KOPT-K1 (cell line): Measurements from ENCODE around the gene CRACR2B.

Experiments used
- H3K27ac ChIP-seq: fragments of 200-600 bp; sonication (generic); 2 replicates; pipeline ENCODE4 v1.5.1; 2016; ENCODE audit warnings: antibody characterized with exemption, mild to moderate bottlenecking, low read depth, low read length; ENCODE audit not compliant: poor library complexity, severe bottlenecking
- H3K36me3 ChIP-seq: fragments of 200-600 bp; sonication (generic); 2 replicates; pipeline ENCODE4 v1.5.1; 2017; ENCODE audit warnings: antibody characterized with exemption, mild to moderate bottlenecking, low read length, moderate library complexity; ENCODE audit not compliant: insufficient read depth
- H3K9me3 ChIP-seq: fragments of 200-600 bp; sonication (generic); 2 replicates; pipeline ENCODE4 v1.5.1; 2017; ENCODE audit warnings: antibody characterized with exemption, low read length, mild to moderate bottlenecking; ENCODE audit not compliant: insufficient read depth, poor library complexity, severe bottlenecking

Gene CRACR2B

GRCh38 chr11:827897-828192, at the start of gene CRACR2B:
Gene CRACR2B, plus strand, starts transcription at chr11:827919. Its CDS starts 689 bp downstream, at chr11:828608.
- H3K36me3 ChIP-seq = peaks cover 20% of the 10 kb centered on the region; the same call in 1 of the 2 replicates
- H3K9me3 ChIP-seq = no peaks in the 10 kb centered on the region
- H3K27ac ChIP-seq = no peak within 1 kb of the TSS

GRCh38 chr11:778976-779954, 48.5 kb upstream of the CRACR2B start:
- H3K27ac ChIP-seq = no peak overlapping the region
- H3K9me3 ChIP-seq = no peaks in the 10 kb centered on the region
- peaks cover 23% of the 10 kb centered on the region; the same call in 1 of the 2 replicates for H3K36me3 ChIP-seq

- Histone ChIP-seq H3K9me3 (no peaks in the 10 kb centered on the region), H3K27ac (no peak overlapping the region), H3K36me3 (peaks cover 15% of the 10 kb centered on the region; the same call in 1 of the 2 replicates)
Measured at GRCh38 chr11:779955-780532, 47.7 kb upstream of the CRACR2B start.

GRCh38 chr11:782264-783174, 45.2 kb upstream of the CRACR2B start:
- peaks cover 12% of the 10 kb centered on the region; the same call in 1 of the 2 replicates for H3K36me3 ChIP-seq
- no peaks in the 10 kb centered on the region for H3K9me3 ChIP-seq
- no peak overlapping the region for H3K27ac ChIP-seq

GRCh38 chr11:783581-784015, 44.1 kb upstream of the CRACR2B start:
- no peak overlapping the region for H3K27ac ChIP-seq
- peaks cover 12% of the 10 kb centered on the region; the same call in 1 of the 2 replicates for H3K36me3 ChIP-seq
- H3K9me3 ChIP-seq = no peaks in the 10 kb centered on the region

- peaks cover 7% of the 10 kb centered on the region; the same call in 1 of the 2 replicates for H3K36me3 ChIP-seq
- H3K27ac ChIP-seq = no peak overlapping the region
- H3K9me3 ChIP-seq = no peaks in the 10 kb centered on the region
Measured at GRCh38 chr11:786235-787083, 41.3 kb upstream of the CRACR2B start.

- Histone ChIP-seq H3K36me3 (peaks cover 14% of the 10 kb centered on the region; the same call in 1 of the 2 replicates), H3K9me3 (no peaks in the 10 kb centered on the region), H3K27ac (no peak overlapping the region)
Measured at GRCh38 chr11:787084-787675, 40.5 kb upstream of the CRACR2B start.

- Histone ChIP-seq H3K9me3 (no peaks in the 10 kb centered on the region), H3K27ac (no peak overlapping the region), H3K36me3 (peaks cover 23% of the 10 kb centered on the region; the same call in 1 of the 2 replicates)
Measured at GRCh38 chr11:788009-788640, 39.6 kb upstream of the CRACR2B start.

GRCh38 chr11:788953-789940, 38.5 kb upstream of the CRACR2B start:
- Histone ChIP-seq H3K27ac (no peak overlapping the region), H3K9me3 (no peaks in the 10 kb centered on the region), H3K36me3 (peaks cover 34% of the 10 kb centered on the region; the same call in 1 of the 2 replicates)

GRCh38 chr11:789943-790342, 37.8 kb upstream of the CRACR2B start, which contains the start of gene CEND1:
Gene CEND1, minus strand, starts transcription at chr11:790090. Its CDS starts 1,514 bp downstream, at chr11:788576.
- no peak within 1 kb of the TSS for H3K27ac ChIP-seq
- H3K36me3 ChIP-seq = peaks cover 40% of the 10 kb centered on the region; the same call in 1 of the 2 replicates
- no peaks in the 10 kb centered on the region for H3K9me3 ChIP-seq

GRCh38 chr11:790721-791564, 36.8 kb upstream of the CRACR2B start:
- Histone ChIP-seq H3K36me3 (peaks cover 40% of the 10 kb centered on the region; the same call in 1 of the 2 replicates), H3K27ac (no peak overlapping the region), H3K9me3 (no peaks in the 10 kb centered on the region)
